ENCODE results near the gene CACFD1.

The CACFD1 gene

DNA sequence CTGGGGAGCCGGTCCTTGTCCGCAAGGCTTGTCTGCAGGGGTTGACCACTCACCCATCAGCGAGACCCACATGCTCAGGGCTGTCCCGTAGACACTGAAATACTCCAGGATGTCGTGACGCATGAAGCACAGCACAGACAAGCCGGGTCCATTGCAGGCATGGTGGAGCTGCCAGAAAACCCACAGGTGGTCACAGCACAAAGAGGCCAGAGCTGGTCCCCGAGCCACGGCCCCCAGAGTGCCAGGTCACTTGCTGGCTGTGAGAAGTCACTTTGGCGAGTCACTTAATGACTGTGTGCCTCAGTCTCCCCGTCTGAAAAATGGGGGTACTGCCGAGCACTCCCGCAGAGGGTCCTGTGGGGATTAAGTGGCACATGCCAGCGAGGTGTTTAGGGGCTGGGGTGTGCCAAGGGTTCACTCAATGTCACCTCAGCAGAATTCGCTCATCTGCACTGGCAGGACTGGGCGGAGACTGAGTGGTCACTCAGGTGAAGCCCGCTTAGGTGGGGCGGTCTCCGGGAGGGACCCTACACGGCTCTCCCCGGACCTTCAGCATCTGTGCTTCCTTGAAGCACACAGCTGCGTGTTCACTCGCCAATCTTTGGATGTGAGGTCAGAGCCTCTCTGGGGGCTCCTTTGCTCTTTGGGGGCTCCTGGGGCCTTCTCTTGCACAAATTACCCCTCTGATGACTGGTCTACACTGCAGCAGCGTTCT lies 60.5 kb downstream of the CACFD1 start:
- no peak for DNase-seq

Measured in activated effector memory CD4-positive, alpha-beta T cell treated with anti-CD3 and anti-CD28 coated beads, Interleukin-2, amount 50 U/mL, for 16 hours (primary cell).